Transverse colon (tissue), 4 donors: ENCODE data around the gene DPF3. TPM values are rescaled to one million over a fixed set of nuclear protein-coding genes. Genes with fewer than 3 reads are reported as not detected.

Source experiments
- DNase-seq: peaks from one replicate; pipeline ENCODE4 v3.0.0-alpha.2; 2019
- H3K27ac ChIP-seq, 4 donors: fragments of 200-600 bp; sonication (generic); 2 replicates each; pipeline ENCODE4 v1.5.1; 2016 to 2018; ENCODE audit warnings: inconsistent platforms in 4 of 4
- H3K27me3 ChIP-seq: fragments of 200-600 bp; sonication (generic); 2 replicates; pipeline ENCODE4 v1.5.1; 2017; ENCODE audit warnings: inconsistent platforms
- H3K36me3 ChIP-seq, 4 donors: fragments of 200-600 bp; sonication (generic); 2 replicates each; pipeline ENCODE4 v1.5.1; 2017 to 2019; ENCODE audit warnings: inconsistent platforms in 4 of 4
- H3K4me1 ChIP-seq, 4 donors: fragments of 200-600 bp; sonication (generic); 2 replicates each; pipeline ENCODE4 v1.5.1; 2017 to 2020; ENCODE audit warnings: inconsistent platforms in 4 of 4
- H3K4me3 ChIP-seq, 4 donors: fragments of 200-600 bp; sonication (generic); 1 replicate in 1 of 4; 2 replicates in 3 of 4; pipeline versions ENCODE4 v1.5.1 to v1.6.1; 2017 to 2019; ENCODE audit warnings: inconsistent platforms in 4 of 4
- H3K9me3 ChIP-seq, 2 donors: fragments of 200-600 bp; sonication (generic); 2 replicates each; pipeline ENCODE4 v1.5.1; 2017 to 2019; ENCODE audit warnings: inconsistent platforms in 2 of 2
- EP300 ChIP-seq: sonication (generic); formaldehyde crosslinking; IDR thresholded peaks from one replicate; pipeline ENCODE4 v1.6.1; 2017; ENCODE audit warnings: antibody characterized with exemption, low read depth
- POLR2A ChIP-seq: fragments of 450-650 bp; IDR thresholded peaks from one replicate; pipeline ENCODE4 v1.6.1; 2016; ENCODE audit warnings: antibody characterized with exemption, mild to moderate bottlenecking, moderate library complexity
- POLR2AphosphoS5 ChIP-seq, 3 donors: sonication (generic); formaldehyde crosslinking; IDR thresholded peaks; one replicate each; pipeline ENCODE4 v1.6.1; 2016; ENCODE audit warnings: antibody characterized with exemption in 3 of 3
- WGBS, 2 donors: methylation state at CpG; one replicate each; pipeline ENCODE4 v1.1.5; 2018; ENCODE audit warnings: low coverage in 1 of 2; 5-methylcytosine and 5-hydroxymethylcytosine counted together
- in situ Hi-C, 4 donors: fragments of 200-750 bp; cut with MboI; loops; one replicate each; pipeline versions ENCODE4 v1.15.0 to v1.15.1; 2017; ENCODE audit warnings: low sequenced_read_pairs in 3 of 4, low pct_ligation_motif_present in 1 of 4, low pct_unique_long_range_greater_than_20kb in 1 of 4
- intact Hi-C: fragments of 100-400 bp; cut with DNase I; formaldehyde crosslinking; loops from one replicate; pipeline ENCODE4 v1.15.1; 2023; ENCODE audit warnings: low total_unique reads
- total RNA-seq, 4 donors: library from RNA; depleted of rRNA; stranded (reverse); fragments of >200 nt; gene quantifications; one replicate each; pipeline ENCODE4 v1.1.0, GENCODE V29; 2016
- TF ChIP-seq, protein P1 (sequence below), 5 experiments: fragments of 200-600 bp in 3 of 5; fragments of 450-650 bp in 2 of 5; sonication (generic) in 3 of 5; IDR thresholded peaks; 1 replicate in 2 of 5; 2 replicates in 3 of 5; pipeline ENCODE4 v1.5.1; 2016 to 2017; ENCODE audit warnings: antibody characterized with exemption in 5 of 5, inconsistent platforms in 3 of 5, mild to moderate bottlenecking in 2 of 5, moderate library complexity in 1 of 5

Gene DPF3
- total RNA-seq, 4 donors from 2014 or later = 7.1 to 23.5 (median 10.9) TPM

DNA sequence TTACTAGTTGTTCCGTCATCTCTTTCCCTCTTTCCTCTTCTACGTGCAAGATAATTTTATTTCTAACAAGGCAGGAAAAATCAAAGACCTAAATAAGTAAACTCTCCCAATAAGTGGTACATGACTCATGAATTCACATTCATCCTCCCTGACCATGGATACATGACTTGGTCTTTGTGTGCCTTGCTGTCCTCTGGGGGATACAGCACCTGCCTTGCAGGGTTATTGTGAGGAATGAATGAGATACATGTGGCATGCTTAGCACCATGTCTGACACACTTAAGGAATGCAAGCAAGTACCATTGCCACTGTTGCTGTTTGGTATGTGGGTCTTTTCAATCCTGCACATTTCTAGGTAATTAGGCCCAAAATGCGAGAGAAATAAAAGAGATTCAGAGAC is 208.4 kb downstream of the DPF3 start:
- no peak for DNase-seq
- Histone ChIP-seq H3K27ac (no peak overlapping the region), H3K27me3 (no peaks in the 10 kb centered on the region), H3K4me1 (no peaks in the 10 kb centered on the region), H3K9me3 (no peaks in the 10 kb centered on the region), H3K4me3 (no peak overlapping the region), H3K36me3 (no peaks in the 10 kb centered on the region)
- 95% methylated on average over 3 of the region's 3 CpGs for WGBS, 2 donors
- intact Hi-C loops = no loop called here
- TF ChIP-seq, protein P1, sequence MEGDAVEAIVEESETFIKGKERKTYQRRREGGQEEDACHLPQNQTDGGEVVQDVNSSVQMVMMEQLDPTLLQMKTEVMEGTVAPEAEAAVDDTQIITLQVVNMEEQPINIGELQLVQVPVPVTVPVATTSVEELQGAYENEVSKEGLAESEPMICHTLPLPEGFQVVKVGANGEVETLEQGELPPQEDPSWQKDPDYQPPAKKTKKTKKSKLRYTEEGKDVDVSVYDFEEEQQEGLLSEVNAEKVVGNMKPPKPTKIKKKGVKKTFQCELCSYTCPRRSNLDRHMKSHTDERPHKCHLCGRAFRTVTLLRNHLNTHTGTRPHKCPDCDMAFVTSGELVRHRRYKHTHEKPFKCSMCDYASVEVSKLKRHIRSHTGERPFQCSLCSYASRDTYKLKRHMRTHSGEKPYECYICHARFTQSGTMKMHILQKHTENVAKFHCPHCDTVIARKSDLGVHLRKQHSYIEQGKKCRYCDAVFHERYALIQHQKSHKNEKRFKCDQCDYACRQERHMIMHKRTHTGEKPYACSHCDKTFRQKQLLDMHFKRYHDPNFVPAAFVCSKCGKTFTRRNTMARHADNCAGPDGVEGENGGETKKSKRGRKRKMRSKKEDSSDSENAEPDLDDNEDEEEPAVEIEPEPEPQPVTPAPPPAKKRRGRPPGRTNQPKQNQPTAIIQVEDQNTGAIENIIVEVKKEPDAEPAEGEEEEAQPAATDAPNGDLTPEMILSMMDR (IDR thresholded peaks at IDR 0.05) = no peak
- no peak for TF ChIP-seq POLR2AphosphoS5 (IDR thresholded peaks at IDR 0.05)
- no peak for TF ChIP-seq POLR2A
- TF ChIP-seq EP300 = no peak
- in situ Hi-C loops = no loop called here

DNA sequence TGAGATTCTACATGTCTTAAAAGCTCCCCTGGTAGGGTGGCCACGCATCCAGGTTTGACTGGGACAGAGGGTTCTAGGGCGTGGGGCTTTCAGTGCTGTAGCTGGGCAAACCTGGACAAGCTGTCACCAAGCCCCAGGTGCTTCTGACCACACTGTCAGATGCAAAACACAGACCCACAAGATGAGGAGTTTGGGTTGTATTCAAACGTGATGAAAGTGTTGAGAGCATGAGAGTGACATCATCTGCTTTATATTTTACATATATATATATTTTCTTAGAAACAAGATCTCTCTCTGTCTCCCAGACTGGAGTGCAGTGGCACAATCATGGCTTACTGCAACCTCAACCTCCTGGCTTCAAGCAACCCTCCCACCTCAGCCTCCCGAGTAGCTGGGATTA is 210.1 kb downstream of the DPF3 start:
- 74% methylated on average over 4 of the region's 4 CpGs; no CpG with 5 or more reads in 1 of the 2 donors for WGBS, 2 donors
- no peaks in the 10 kb centered on the region for H3K36me3 ChIP-seq

DNA sequence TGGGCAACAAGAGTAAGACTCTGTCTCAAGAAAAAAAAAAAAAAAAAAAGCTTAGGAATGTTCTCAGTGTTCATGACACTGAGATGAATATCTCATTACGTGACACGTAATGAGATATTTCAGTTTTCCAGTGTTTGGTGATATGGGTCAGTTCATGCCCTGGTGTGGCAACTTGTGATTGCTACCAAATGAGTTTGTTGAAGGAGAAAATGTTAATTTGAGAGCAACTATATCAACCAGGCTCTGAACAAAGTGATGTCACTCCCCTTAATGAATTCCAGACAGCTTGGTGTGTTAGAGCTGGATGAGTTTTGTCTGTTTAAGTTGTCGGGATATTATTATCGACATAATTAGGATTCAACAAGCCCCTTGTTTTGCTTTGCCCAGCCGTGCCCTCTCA is 211.7 kb downstream of the DPF3 start:
- no peaks in the 10 kb centered on the region for H3K4me1 ChIP-seq
- no peaks in the 10 kb centered on the region for H3K9me3 ChIP-seq
- intact Hi-C loops (no loop called here), in situ Hi-C loops (no loop called here)
- H3K36me3 ChIP-seq = no peaks in the 10 kb centered on the region
- TF ChIP-seq, protein P1 (IDR thresholded peaks at IDR 0.05) = no peak
- TF ChIP-seq POLR2A (no peak), POLR2AphosphoS5 (IDR thresholded peaks at IDR 0.05) (no peak), EP300 (no peak)
- no peak overlapping the region for H3K4me3 ChIP-seq
- H3K27ac ChIP-seq = no peak overlapping the region
- no peaks in the 10 kb centered on the region for H3K27me3 ChIP-seq
- no peak for DNase-seq
- 89 to 96% methylated on average over 2 to 5 of the region's 5 CpGs for WGBS, 2 donors

More for the DNA sequence above, 210.1 kb downstream of the DPF3 start:
- TF ChIP-seq EP300 = no peak
- TF ChIP-seq, protein P1 (IDR thresholded peaks at IDR 0.05) = no peak
- no peak for TF ChIP-seq POLR2AphosphoS5 (IDR thresholded peaks at IDR 0.05)
- in situ Hi-C loops (no loop called here), intact Hi-C loops (no loop called here)
- Histone ChIP-seq H3K9me3 (no peaks in the 10 kb centered on the region), H3K4me1 (no peaks in the 10 kb centered on the region), H3K27ac (no peak overlapping the region), H3K27me3 (no peaks in the 10 kb centered on the region), H3K4me3 (no peak overlapping the region)
- no peak for DNase-seq

DNA sequence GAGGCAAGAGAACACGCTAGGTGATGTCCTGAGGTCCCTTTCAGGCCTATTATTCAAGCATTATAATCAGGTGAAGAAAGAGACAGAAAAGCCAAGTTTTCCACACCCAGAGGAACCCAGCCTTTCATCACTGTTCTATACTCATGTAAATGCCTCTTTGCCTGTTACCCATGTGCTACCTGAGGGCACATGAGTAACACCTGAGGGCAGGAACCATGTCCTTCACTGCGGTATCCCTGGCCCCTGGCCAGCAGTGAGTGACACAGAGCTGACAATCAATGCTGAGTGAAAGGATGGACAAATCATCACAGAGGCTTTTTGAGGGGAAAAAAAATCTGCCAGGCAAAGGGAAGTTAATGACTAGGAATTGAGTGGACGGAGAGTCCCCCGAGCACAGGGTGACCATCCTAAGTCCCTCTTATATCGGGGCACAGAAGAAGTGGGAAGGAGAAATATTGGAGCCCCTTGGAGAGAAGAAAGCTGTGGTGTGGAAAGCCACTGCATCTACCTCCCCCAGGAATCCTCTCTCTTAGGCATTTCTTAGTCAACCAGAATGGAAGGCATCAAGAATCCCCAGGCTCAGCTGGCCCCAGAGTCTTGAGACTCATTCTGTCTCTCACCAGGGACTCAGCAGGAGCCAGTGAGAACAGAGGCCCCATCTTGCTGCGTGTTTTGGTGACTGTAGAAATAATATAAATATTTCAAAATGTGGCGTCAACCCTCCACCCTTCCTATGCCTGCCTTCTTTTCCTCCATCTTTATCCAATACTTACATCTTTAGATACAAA is 212.9 kb downstream of the DPF3 start:
- no peaks in the 10 kb centered on the region for H3K9me3 ChIP-seq
- no peak overlapping the region for H3K4me3 ChIP-seq
- no peaks in the 10 kb centered on the region for H3K4me1 ChIP-seq
- no peaks in the 10 kb centered on the region for H3K36me3 ChIP-seq
- WGBS, 2 donors = 91% methylated on average over 7 of the region's 7 CpGs; no CpG with 5 or more reads in 1 of the 2 donors
- no peak for DNase-seq
- intact Hi-C loops = no loop called here
- no peak overlapping the region for H3K27ac ChIP-seq
- H3K27me3 ChIP-seq = no peaks in the 10 kb centered on the region
- TF ChIP-seq POLR2A (no peak), POLR2AphosphoS5 (IDR thresholded peaks at IDR 0.05) (no peak)
- in situ Hi-C loops = no loop called here
